ENCODE results near the gene RANBP3. TPM values are rescaled to one million over a fixed set of nuclear protein-coding genes. Genes with fewer than 3 reads are reported as not detected.

Gene RANBP3
- total RNA-seq, 1 experiment from 2014 or later: 62.4 TPM

DNA sequence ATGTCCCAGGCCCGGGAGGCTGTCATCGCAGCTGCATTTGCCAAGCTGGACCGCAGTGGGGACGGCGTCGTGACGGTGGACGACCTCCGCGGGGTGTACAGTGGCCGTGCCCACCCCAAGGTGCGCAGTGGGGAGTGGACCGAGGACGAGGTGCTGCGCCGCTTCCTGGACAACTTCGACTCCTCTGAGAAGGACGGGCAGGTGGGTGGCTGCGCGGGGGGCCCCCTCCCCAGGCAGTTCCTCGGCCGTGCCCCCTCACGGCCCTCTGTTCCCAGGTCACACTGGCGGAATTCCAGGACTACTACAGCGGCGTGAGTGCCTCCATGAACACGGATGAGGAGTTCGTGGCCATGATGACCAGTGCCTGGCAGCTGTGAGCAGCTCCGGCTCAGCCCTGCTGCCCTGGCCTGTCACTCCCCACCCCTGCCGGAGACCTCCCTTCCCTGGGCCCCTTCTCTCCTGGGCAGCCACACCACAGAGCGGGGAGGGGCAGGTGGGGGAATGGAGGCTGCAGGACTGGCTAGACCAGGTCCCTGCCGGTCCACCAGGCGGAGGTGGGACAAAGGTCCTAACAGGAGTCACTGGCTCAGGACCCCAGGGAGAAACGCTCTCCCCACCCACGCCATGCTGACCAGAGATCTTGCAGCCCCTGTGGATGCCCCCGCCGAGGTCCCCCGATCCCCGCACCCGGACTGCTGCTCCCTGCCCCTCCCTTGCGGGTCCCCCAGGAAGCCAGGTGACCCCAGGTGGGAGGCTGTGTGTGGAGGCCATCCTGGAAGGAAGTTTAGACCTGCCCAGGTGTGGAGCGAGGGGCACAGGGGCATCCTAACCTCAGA, 62.8 kb downstream of the RANBP3 start:
- no peaks in the 10 kb centered on the region for H3K4me1 ChIP-seq (ENCODE audit: control insufficient read depth in 1 of 2, insufficient read depth in 2 of 2, low read length in 2 of 2)
- H3K79me2 ChIP-seq (ENCODE audit: insufficient read depth, low read length): no peaks in the 10 kb centered on the region
- no TSS peak for BruUV-seq (replicated peaks)
- H3K27ac ChIP-seq (ENCODE audit: low read depth, low read length): no peak overlapping the region
- ChIA-PET CTCF (no interaction called here), POLR2A (interaction anchor here (0.6 kb wide), 1 partner anchor 75 kb away, joined by 3 read pairs; no protein-coding TSS in a partner anchor), RAD21 (ENCODE audit: low non-redundant PET in 1 of 2, low total read pairs in 2 of 2, uncharacterized antibody in 2 of 2, unreplicated experiment in 2 of 2) (no interaction called here)
- no peaks in the 10 kb centered on the region for H3K9me2 ChIP-seq (ENCODE audit: insufficient read depth)
- DNase-seq (ENCODE audit: low read depth, low spot score) (no peak), ATAC-seq (peak; percentile 23)
- no peaks in the 10 kb centered on the region for H4K20me1 ChIP-seq (ENCODE audit: insufficient read depth)
- H3K36me3 ChIP-seq (ENCODE audit: control insufficient read depth in 1 of 2, insufficient read depth in 2 of 2, low read length in 2 of 2): peaks cover 5 to 13% of the 10 kb centered on the region in 2 experiments; a peak in 3 of 4 replicates
- no peak overlapping the region for H3K9ac ChIP-seq (ENCODE audit: low read length)
- H3K4me2 ChIP-seq (ENCODE audit: low read length): no peak overlapping the region
- no peaks in the 10 kb centered on the region for H3K27me3 ChIP-seq (ENCODE audit: insufficient read depth, low read length)
- H2AFZ ChIP-seq (ENCODE audit: low read depth, low read length, poor library complexity, severe bottlenecking): no peak overlapping the region
- H3K4me3 ChIP-seq (replicated peaks in 1 of 2; ENCODE audit: low read depth in 1 of 2, low read length in 2 of 2): no peak overlapping the region
- TF ChIP-seq, protein P1, sequence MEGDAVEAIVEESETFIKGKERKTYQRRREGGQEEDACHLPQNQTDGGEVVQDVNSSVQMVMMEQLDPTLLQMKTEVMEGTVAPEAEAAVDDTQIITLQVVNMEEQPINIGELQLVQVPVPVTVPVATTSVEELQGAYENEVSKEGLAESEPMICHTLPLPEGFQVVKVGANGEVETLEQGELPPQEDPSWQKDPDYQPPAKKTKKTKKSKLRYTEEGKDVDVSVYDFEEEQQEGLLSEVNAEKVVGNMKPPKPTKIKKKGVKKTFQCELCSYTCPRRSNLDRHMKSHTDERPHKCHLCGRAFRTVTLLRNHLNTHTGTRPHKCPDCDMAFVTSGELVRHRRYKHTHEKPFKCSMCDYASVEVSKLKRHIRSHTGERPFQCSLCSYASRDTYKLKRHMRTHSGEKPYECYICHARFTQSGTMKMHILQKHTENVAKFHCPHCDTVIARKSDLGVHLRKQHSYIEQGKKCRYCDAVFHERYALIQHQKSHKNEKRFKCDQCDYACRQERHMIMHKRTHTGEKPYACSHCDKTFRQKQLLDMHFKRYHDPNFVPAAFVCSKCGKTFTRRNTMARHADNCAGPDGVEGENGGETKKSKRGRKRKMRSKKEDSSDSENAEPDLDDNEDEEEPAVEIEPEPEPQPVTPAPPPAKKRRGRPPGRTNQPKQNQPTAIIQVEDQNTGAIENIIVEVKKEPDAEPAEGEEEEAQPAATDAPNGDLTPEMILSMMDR (IDR thresholded peaks at IDR 0.05 in 2 of 3, conservative IDR thresholded peaks at IDR 0.05 in 1 of 3; ENCODE audit: borderline replicate concordance in 1 of 3, insufficient read depth in 1 of 3, low read depth in 2 of 3, low read length in 2 of 3): no peak
- TF ChIP-seq POLR2A (IDR thresholded peaks at IDR 0.05; ENCODE audit: borderline replicate concordance, extremely low read depth, insufficient read depth, insufficient read length): no peak
- TF ChIP-seq ELF1 (IDR thresholded peaks at IDR 0.05; ENCODE audit: borderline replicate concordance, low read depth): no peak
- no peak for TF ChIP-seq MAX (IDR thresholded peaks at IDR 0.05)
- TF ChIP-seq TCF7L2 (IDR thresholded peaks at IDR 0.05; ENCODE audit: borderline replicate concordance, extremely low read depth, insufficient read depth, insufficient read length): no peak
- TF ChIP-seq EZH2 (IDR thresholded peaks at IDR 0.05): no peak
- no peak for TF ChIP-seq SP1 (IDR thresholded peaks at IDR 0.05; ENCODE audit: low read depth)
- TF ChIP-seq ZNF274 (IDR thresholded peaks at IDR 0.05; ENCODE audit: low read depth, low read length): no peak
- no peak for TF ChIP-seq EZH2phosphoT487 (IDR thresholded peaks at IDR 0.05; ENCODE audit: borderline replicate concordance)
- TF ChIP-seq YY1 (IDR thresholded peaks at IDR 0.05; ENCODE audit: extremely low read depth, insufficient replicate concordance, low read depth, low read length): no peak
- TF ChIP-seq CBX3 (IDR thresholded peaks at IDR 0.05; ENCODE audit: low read depth): no peak
- no peak for TF ChIP-seq EGR1 (IDR thresholded peaks at IDR 0.05; ENCODE audit: low read depth)
- TF ChIP-seq POLR2AphosphoS5 (IDR thresholded peaks at IDR 0.05; ENCODE audit: low read depth, low read length): no peak
- TF ChIP-seq JUND (IDR thresholded peaks at IDR 0.05): no peak
- no peak for TF ChIP-seq ZFX (IDR thresholded peaks at IDR 0.05)
- no peaks in the 10 kb centered on the region for H3K9me3 ChIP-seq (ENCODE audit: control insufficient read depth in 1 of 2, insufficient read depth in 1 of 2, low read depth in 1 of 2, low read length in 2 of 2)
- intact Hi-C loops (cut with micrococcal nuclease): no loop called here

Data from HCT116 (cell line).